ENCODE measurements around the gene YPEL4. TPM values are rescaled to one million over a fixed set of nuclear protein-coding genes. Genes with fewer than 3 reads are reported as not detected.

Gene YPEL4
- total RNA-seq, 1 experiment from 2014 or later, result not detected

- Histone ChIP-seq H3K4me3 (ENCODE audit: low read depth in 2 of 2, low read length in 2 of 2) (no peak overlapping the region), H3K9me3 (ENCODE audit: control insufficient read depth, insufficient read depth, low read depth, low read length) (no peaks in the 10 kb centered on the region), H3K27ac (ENCODE audit: low read length) (no peak overlapping the region), H3K27me3 (ENCODE audit: control insufficient read depth, insufficient read depth, low read length) (peaks cover 3% of the 10 kb centered on the region; the same call in 1 of the 2 replicates), H3K4me1 (ENCODE audit: control insufficient read depth, insufficient read depth, low read length) (no peaks in the 10 kb centered on the region), H3K36me3 (ENCODE audit: control insufficient read depth, insufficient read depth, low read length) (no peaks in the 10 kb centered on the region)
- in situ Hi-C loops (cut with HindIII; ENCODE audit: low pct_unique_long_range_greater_than_20kb, low sequenced_read_pairs) (no loop called here), intact Hi-C loops (cut with micrococcal nuclease; ENCODE audit: unreplicated experiment) (no loop called here)
- DNase-seq (ENCODE audit: low read depth, low spot score) (no peak), ATAC-seq (no peak)
- TF ChIP-seq POLR2AphosphoS5 (IDR thresholded peaks at IDR 0.05; ENCODE audit: low read depth, low read length), result no peak
- TF ChIP-seq REST (IDR thresholded peaks at IDR 0.05; ENCODE audit: insufficient read depth in 1 of 2, low read depth in 2 of 2, low read length in 1 of 2), result no peak
- TF ChIP-seq, protein P1, sequence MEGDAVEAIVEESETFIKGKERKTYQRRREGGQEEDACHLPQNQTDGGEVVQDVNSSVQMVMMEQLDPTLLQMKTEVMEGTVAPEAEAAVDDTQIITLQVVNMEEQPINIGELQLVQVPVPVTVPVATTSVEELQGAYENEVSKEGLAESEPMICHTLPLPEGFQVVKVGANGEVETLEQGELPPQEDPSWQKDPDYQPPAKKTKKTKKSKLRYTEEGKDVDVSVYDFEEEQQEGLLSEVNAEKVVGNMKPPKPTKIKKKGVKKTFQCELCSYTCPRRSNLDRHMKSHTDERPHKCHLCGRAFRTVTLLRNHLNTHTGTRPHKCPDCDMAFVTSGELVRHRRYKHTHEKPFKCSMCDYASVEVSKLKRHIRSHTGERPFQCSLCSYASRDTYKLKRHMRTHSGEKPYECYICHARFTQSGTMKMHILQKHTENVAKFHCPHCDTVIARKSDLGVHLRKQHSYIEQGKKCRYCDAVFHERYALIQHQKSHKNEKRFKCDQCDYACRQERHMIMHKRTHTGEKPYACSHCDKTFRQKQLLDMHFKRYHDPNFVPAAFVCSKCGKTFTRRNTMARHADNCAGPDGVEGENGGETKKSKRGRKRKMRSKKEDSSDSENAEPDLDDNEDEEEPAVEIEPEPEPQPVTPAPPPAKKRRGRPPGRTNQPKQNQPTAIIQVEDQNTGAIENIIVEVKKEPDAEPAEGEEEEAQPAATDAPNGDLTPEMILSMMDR (IDR thresholded peaks at IDR 0.05), result no peak
- no peak for TF ChIP-seq SIN3A (IDR thresholded peaks at IDR 0.05; ENCODE audit: borderline replicate concordance, insufficient read depth, low read depth, low read length)
- TF ChIP-seq TCF7L2 (IDR thresholded peaks at IDR 0.05; ENCODE audit: low read depth, low read length), result no peak
- ChIA-PET CTCF (no interaction called here), POLR2A (interaction anchor here (0.7 kb wide), 1 partner anchor 7 kb away, joined by 3 read pairs; no protein-coding TSS in a partner anchor)
- BruUV-seq (replicated peaks), result no TSS peak
Observed at GRCh38 chr11:57626895-57627294, 22.8 kb downstream of the YPEL4 start.

GRCh38 chr11:57624864-57625263, 24.8 kb downstream of the YPEL4 start:
- ChIA-PET CTCF (no interaction called here), POLR2A (no interaction called here)
- in situ Hi-C loops (cut with HindIII; ENCODE audit: low pct_unique_long_range_greater_than_20kb, low sequenced_read_pairs) (no loop called here), intact Hi-C loops (cut with micrococcal nuclease; ENCODE audit: unreplicated experiment) (no loop called here)
- Histone ChIP-seq H3K9me3 (ENCODE audit: control insufficient read depth, insufficient read depth, low read depth, low read length) (no peaks in the 10 kb centered on the region), H3K27me3 (ENCODE audit: control insufficient read depth, insufficient read depth, low read length) (no peaks in the 10 kb centered on the region), H3K27ac (ENCODE audit: low read length) (no peak overlapping the region), H3K4me3 (ENCODE audit: low read depth in 2 of 2, low read length in 2 of 2) (no peak overlapping the region), H3K36me3 (ENCODE audit: control insufficient read depth, insufficient read depth, low read length) (no peaks in the 10 kb centered on the region), H3K4me1 (ENCODE audit: control insufficient read depth, insufficient read depth, low read length) (no peaks in the 10 kb centered on the region)
- BruUV-seq (replicated peaks), result no TSS peak
- no peak for TF ChIP-seq SIN3A (IDR thresholded peaks at IDR 0.05; ENCODE audit: borderline replicate concordance, insufficient read depth, low read depth, low read length)
- no peak for TF ChIP-seq POLR2AphosphoS5 (IDR thresholded peaks at IDR 0.05; ENCODE audit: low read depth, low read length)
- TF ChIP-seq TCF7L2 (IDR thresholded peaks at IDR 0.05; ENCODE audit: low read depth, low read length), result no peak
- TF ChIP-seq REST (IDR thresholded peaks at IDR 0.05; ENCODE audit: insufficient read depth in 1 of 2, low read depth in 2 of 2, low read length in 1 of 2), result no peak
- TF ChIP-seq, protein P1 (IDR thresholded peaks at IDR 0.05), result no peak
- ATAC-seq, result no peak
- DNase-seq (ENCODE audit: low read depth, low spot score), result no peak
